Suprapubic skin (tissue), 4 donors: ENCODE data around the gene NR6A1. TPM values are rescaled to one million over a fixed set of nuclear protein-coding genes. Genes with fewer than 3 reads are reported as not detected.

Source experiments
- DNase-seq, 2 donors: peaks; one replicate each; pipeline ENCODE4 v3.0.0-alpha.2; 2019; ENCODE audit warnings: low spot score in 2 of 2
- H3K27ac ChIP-seq: fragments of 200-600 bp; sonication (generic); one replicate; pipeline ENCODE4 v1.5.1; 2019
- H3K27me3 ChIP-seq: fragments of 200-600 bp; sonication (generic); one replicate; pipeline ENCODE4 v1.5.1; 2019
- H3K36me3 ChIP-seq: fragments of 200-600 bp; sonication (generic); one replicate; pipeline ENCODE4 v1.5.1; 2019
- H3K4me1 ChIP-seq: fragments of 200-600 bp; sonication (generic); one replicate; pipeline ENCODE4 v1.5.1; 2019
- H3K4me3 ChIP-seq: fragments of 200-600 bp; sonication (generic); one replicate; pipeline ENCODE4 v1.5.1; 2019; ENCODE audit warnings: mild to moderate bottlenecking
- H3K9me3 ChIP-seq: fragments of 200-600 bp; sonication (generic); one replicate; pipeline ENCODE4 v1.5.1; 2019
- CTCF ChIP-seq, 2 donors: fragments of 200-600 bp in 1 of 2; fragments of 450-650 bp in 1 of 2; sonication (generic) in 1 of 2; IDR thresholded peaks; one replicate each; pipeline ENCODE4 v1.5.1; 2016 to 2019; ENCODE audit warnings: antibody characterized with exemption in 2 of 2, mild to moderate bottlenecking in 1 of 2, moderate library complexity in 1 of 2
- EP300 ChIP-seq: sonication (generic); formaldehyde crosslinking; IDR thresholded peaks from one replicate; pipeline ENCODE4 v1.6.1; 2017; ENCODE audit warnings: antibody characterized with exemption
- POLR2A ChIP-seq, 2 donors: fragments of 450-650 bp; IDR thresholded peaks; one replicate each; pipeline ENCODE4 v1.6.1; 2017; ENCODE audit warnings: antibody characterized with exemption in 2 of 2, mild to moderate bottlenecking in 2 of 2, moderate library complexity in 2 of 2
- POLR2AphosphoS5 ChIP-seq, 3 donors: sonication (generic); formaldehyde crosslinking; IDR thresholded peaks; one replicate each; pipeline ENCODE4 v1.6.1; 2017; ENCODE audit warnings: antibody characterized with exemption in 3 of 3
- WGBS: methylation state at CpG from one replicate; pipeline ENCODE4 v1.1.5; 2018; 5-methylcytosine and 5-hydroxymethylcytosine counted together
- total RNA-seq, 4 donors: library from RNA; depleted of rRNA; stranded (reverse); fragments of >200 nt; gene quantifications; one replicate each; pipeline ENCODE4 v1.1.0, GENCODE V29; 2016

NR6A1 gene
- total RNA-seq, 4 donors from 2014 or later, result 6.5 to 10.1 (median 6.8) TPM

- TF ChIP-seq POLR2A (IDR thresholded peaks at IDR 0.05) (no peak), EP300 (no peak), POLR2AphosphoS5 (IDR thresholded peaks at IDR 0.05) (no peak), CTCF (IDR thresholded peaks at IDR 0.05) (no peak)
- Histone ChIP-seq H3K9me3 (no peaks in the 10 kb centered on the region), H3K27ac (no peak overlapping the region)
Observed at GRCh38 chr9:124469011-124469832, 301.9 kb downstream of the NR6A1 start.

DNA sequence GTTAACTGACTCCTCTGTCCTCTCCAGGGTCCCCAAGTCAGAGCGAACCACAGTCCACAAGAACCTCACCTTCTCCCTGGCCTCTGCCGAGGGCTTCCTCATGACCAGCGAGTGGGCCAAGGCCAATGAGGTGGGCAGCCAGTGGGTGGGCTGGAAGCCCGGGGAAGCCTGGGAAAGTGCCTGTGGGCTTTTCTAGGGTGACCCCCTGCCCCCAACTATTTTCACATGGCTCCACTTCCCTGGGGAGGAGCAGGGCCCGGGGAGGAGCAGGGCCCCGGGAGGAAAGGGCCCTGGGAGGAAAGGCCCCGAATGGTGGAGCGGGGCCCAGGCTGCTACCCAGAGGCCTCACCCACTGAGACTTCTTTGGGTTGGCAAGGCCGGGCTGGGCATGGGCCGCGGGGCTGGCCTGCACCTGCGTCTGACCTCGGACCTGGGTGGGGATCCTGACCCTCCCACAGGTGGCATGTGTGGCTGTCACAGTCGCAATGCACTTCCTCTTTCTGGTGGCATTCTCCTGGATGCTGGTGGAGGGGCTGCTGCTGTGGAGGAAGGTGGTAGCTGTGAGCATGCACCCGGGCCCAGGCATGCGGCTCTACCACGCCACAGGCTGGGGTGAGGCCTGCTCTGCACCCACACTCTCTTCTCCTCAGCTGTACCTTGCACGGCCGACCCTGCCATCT, 302.9 kb downstream of the NR6A1 start:
- Histone ChIP-seq H3K36me3 (no peaks in the 10 kb centered on the region), H3K9me3 (no peaks in the 10 kb centered on the region), H3K4me1 (no peaks in the 10 kb centered on the region), H3K27ac (no peak overlapping the region), H3K27me3 (peaks cover 12% of the 10 kb centered on the region), H3K4me3 (no peak overlapping the region)
- no peak for DNase-seq
- WGBS, result 87% methylated on average over 17 of the region's 19 CpGs
- TF ChIP-seq POLR2AphosphoS5 (IDR thresholded peaks at IDR 0.05) (no peak), EP300 (no peak), POLR2A (IDR thresholded peaks at IDR 0.05) (no peak), CTCF (IDR thresholded peaks at IDR 0.05) (no peak)

More at GRCh38 chr9:124469011-124469832, 301.9 kb downstream of the NR6A1 start:
- Histone ChIP-seq H3K4me1 (no peaks in the 10 kb centered on the region), H3K27me3 (peaks cover 12% of the 10 kb centered on the region), H3K4me3 (no peak overlapping the region), H3K36me3 (no peaks in the 10 kb centered on the region)
- WGBS, result 80% methylated on average over 20 of the region's 28 CpGs
- DNase-seq, result no peak

GRCh38 chr9:124467410-124468060, 303.6 kb downstream of the NR6A1 start:
- Histone ChIP-seq H3K4me3 (no peak overlapping the region), H3K9me3 (no peaks in the 10 kb centered on the region), H3K36me3 (no peaks in the 10 kb centered on the region), H3K4me1 (no peaks in the 10 kb centered on the region), H3K27ac (no peak overlapping the region), H3K27me3 (peaks cover 12% of the 10 kb centered on the region)
- DNase-seq, result no peak
- TF ChIP-seq CTCF (IDR thresholded peaks at IDR 0.05), result no peak
- no peak for TF ChIP-seq POLR2A (IDR thresholded peaks at IDR 0.05)
- TF ChIP-seq EP300, result no peak
- TF ChIP-seq POLR2AphosphoS5 (IDR thresholded peaks at IDR 0.05), result no peak
- WGBS, result 90% methylated on average over 11 of the region's 17 CpGs

Other genes starting within 250 kb of the NR6A1 start
- gene OLFML2A, start 5.8 kb upstream of the NR6A1 start, total RNA-seq, result 10 to 100 TPM; 14.6 to 36.8 (median 18.9) TPM
- not detected for gene WDR38, start 82.1 kb upstream of the NR6A1 start, total RNA-seq
- 1,000 to 10,000 TPM; 1,001 to 2,050 (median 1,799) TPM for gene RPL35, start 90.6 kb upstream of the NR6A1 start, total RNA-seq
- 10 to 100 TPM; 16.9 to 52.4 (median 33.0) TPM for gene ARPC5L, start 90.8 kb upstream of the NR6A1 start, total RNA-seq
- gene GOLGA1, start 169.8 kb upstream of the NR6A1 start, total RNA-seq, result 10 to 100 TPM; 20.2 to 47.5 (median 24.5) TPM